ENCODE measurements around the gene EBLN1.
"Not testable (repeated sequence)": the region's sequence is repeated elsewhere in the genome, so short reads cannot be mapped to it uniquely, and the experiment has no call there.

EBLN1 gene

DNA sequence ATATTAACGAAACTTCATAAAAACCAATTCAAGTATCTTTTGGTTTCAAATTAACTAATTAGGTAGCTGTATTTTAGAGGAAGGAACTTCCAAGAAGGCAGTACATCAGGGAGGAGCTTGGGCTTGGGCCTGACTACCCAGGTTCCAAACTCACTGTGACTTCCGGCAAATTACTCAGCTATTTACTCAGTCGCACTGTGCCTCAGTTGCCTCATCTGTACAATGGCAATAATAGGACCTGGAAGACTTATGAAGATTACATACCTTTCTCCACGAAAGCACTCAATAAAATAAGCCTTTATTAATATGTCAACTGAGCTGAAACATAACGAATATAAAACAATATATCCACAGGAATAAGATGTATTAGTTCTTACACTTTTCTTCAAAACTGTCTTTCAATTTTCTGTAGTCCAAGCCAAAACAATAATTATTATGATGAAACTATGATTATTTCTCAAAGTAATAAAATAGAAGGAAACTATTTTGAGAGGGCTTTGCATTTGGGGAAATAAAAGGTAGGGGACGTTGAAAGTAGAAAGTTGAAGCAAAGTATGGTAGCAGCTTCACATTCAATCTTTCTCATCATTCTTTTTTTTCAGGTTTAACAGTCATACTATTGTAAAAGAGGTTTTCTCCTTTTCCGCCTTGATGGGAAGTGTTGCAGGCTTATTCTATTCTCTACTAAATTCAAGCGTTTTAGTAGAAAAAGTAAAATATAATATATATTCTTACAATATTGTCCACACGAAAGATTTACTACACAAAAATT, 10.5 kb upstream of the EBLN1 start:
- DNase-seq, result no peak

DNA sequence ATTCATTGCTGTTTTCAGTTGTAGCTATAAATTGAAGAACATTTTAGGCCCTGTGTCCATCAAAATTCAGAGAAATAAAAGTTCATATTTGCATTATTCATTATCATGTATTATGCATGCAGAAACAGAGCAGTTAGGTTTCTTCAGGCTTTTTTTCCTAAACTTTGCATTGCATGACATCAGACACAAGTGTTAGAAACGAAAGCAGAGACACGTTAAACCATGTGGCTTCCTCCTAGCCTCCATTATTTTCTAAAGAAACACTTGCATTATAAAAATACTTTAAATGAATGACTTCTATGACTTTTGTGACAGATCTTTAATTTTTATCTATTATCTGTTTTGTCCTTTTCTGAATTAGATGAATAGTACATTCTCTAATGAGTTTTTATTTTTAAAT, 8.8 kb upstream of the EBLN1 start:
- no peak for DNase-seq

DNA sequence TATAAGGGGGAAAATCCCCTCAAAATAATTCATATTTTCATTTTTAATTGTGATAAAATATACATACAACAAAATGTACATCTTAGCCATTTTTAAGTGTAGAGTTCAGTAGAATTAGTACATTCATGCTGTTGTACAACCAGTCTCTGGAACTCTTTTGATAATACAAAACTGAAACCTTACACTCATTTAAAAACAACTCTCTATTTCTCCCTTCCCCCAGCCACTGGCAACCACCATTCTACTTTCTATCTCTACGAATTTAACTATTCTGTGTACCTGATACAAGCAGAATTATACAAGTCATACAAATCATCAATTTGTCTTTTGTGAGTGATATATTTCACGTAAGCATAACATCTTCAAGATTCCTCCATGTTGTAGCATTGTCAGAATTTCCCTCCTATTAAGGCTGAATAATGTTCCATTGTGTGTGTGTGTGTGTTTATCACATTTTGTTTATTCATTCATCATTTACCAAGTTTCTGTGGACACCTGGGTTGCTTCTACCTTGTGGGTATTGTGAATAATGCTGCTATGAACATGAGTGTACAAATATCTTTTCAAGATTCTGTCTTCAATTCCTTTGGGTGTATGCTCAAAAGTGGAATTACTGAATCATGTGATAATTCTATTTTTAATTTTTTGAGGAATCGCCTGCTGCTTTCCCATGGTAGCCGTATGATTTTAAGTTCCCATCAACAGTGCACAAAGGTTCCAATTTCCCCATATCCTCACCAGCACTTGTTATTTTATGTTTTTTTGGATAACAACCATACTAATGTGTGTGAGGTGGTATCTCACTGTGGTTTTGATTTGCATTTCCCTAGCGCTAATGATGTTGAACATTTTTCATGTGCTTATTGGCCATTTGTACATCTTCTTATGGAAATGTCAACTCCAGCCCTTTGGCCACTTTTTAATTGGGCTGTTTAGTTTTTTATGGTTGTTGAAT, 4.7 kb upstream of the EBLN1 start:
- DNase-seq, result no peak

DNA sequence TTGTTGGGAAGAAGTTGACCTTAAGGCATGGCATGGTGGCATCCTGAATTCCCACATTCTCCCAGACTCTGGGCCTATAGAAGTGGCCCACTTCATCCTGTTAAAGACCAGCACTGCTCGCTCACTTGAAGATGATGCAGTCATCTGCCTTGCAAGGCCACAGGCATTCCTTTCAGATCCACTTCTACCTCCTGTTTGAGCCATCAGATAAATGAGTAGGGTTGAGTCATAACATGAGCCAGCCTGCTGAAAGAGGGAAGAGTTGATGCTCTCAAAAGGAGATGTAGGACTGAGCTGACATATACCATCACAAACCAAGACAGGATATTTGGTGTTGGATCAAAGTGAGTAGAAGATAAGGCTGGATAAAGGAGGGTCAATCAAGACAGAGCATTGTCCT, 1.5 kb upstream of the EBLN1 start:
- DNase-seq, result no peak

DNA sequence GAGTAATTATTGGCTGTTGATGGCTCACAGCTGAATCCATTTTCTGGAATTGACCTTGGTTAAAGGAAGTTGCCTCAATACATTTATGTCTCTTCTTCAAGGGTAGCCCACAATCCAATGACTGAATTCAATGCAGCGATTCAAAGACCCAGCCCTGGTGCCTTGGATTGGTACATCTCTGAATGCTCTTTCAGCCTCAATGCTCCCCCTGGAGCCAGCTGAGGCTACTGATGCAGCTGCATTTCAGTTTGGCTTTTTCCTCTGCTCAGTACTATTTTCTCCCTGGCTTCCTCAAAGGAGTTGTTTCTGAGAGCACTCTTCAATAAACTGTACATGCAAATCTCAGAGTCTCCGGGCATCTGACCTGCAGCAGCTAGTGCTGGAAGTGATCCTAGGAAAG, 633 bp upstream of the EBLN1 start:
- DNase-seq, result no peak

DNA sequence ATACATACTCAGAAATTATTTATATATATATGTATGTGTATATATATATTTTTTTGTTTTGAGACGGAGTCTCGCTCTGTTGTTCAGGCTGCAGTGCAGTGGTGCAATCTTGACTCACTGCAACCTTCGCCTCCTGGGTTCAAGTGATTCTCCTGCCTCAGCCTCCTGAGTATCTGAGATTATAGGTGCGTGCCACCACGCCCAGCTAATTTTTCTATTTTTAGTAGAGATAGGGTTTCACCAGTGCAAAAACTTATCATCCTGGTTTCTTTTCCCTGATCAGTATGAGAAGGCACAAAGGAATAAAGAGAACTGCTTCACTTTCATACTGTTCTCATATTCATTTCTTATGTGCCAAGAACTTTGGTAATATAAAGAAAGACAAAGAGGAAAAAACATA, 731 bp downstream of the EBLN1 start:
- not testable (repeated sequence) for DNase-seq

DNA sequence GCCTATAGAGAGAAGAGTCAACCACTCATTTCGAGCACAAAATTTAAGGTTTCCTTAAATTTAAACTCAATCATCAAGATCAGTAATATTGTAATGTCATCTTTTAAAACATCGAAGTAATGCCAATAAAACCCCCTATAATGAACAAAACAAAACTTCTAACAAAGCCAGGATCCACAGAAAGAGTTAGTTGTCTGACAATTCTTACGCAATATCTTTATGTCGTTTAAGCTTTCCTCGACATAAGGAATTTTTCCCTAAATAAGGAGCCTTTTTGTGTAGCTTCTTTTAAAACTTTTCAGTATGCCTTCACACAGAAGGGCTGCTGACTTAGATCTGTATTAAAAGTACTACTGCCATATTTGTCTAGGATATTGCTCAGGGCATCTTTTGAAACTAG, 7.5 kb downstream of the EBLN1 start:
- no peak for DNase-seq

DNA sequence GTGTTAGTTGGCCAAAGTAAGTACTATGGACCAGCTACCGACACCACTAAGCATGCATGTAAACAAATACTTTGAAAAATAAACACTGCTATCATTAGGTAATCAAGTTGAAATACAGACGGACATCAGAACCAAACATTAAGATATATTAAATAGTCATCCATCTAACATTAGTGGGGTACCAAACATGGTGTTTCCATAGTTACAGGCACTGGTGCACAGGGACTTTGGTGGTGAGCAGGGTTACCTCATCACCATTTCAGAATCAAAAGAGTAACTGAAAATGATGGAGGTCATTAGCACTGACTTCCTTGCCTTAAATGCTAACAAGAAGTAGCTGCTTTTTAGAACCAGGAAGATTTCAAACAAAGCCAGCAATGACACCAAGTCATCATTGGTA, 23.9 kb downstream of the EBLN1 start:
- no peak for DNase-seq

DNA sequence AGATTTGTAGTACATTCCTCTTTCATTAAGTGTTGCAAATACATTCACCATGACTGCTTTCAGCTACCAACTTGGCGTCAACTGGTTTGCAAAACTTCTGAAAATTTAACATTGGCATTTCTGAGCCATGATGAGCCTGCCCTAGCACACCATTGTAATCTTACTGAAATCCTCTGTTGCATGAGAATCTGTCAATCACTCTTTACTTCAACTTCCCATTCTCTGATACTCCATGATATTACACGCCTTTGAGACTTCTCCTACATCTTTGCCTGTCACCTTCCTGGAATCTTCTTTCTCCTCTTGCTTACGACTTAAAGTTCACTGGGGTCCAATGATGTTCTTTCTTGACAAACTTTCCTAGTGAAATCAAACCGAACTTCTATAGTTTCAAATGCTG, 32.2 kb downstream of the EBLN1 start:
- DNase-seq, result no peak

DNA sequence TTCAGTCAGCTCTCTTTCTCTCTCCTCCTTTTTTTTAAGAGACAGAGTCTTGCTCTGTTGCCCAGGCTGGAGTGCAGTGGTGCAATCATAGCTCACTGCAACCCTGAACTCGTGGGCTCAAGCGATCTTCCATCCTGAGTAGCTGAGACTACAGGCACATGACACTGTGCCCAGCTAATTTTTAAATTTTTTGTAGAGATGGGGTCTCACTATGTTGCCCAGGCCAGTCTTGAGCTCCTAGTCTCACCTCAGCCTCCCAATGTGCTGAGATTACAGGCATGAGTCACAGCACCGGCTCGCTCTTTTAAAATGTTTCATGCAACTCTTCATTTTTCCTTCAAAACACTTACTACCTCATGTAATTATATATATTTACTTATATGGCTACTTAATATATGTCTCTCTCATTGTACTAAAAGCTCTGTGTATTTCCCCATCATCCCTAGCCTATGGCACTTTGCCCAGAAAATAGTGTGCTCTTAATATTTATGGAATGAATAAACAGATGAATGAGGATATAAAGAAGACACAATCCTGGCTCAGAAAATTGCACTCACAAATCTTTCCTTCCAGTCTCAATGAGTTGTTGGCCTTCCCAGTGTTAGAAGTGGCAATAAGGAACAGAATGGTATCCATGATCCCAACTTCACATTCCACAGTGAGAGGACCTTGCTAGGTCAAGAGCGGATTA, 33.9 kb downstream of the EBLN1 start:
- no peak for DNase-seq

DNA sequence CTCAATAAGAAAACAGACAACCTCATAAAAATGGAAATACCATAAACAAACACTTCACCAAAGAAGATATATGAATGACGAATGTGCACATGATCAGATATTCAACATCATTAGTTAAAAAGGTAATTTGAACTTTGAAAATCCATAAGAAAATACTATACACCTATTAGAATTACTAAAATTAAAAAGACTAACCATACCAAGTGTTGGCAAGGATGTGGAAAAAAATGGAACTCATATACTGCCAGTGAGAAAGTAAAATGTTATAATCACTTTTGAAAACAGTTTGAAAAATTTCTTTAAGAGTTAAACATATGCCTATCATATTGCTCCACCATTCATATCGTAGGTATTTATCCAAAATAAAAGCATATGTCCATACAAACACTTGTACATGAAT, 37.1 kb downstream of the EBLN1 start:
- no peak for DNase-seq

DNA sequence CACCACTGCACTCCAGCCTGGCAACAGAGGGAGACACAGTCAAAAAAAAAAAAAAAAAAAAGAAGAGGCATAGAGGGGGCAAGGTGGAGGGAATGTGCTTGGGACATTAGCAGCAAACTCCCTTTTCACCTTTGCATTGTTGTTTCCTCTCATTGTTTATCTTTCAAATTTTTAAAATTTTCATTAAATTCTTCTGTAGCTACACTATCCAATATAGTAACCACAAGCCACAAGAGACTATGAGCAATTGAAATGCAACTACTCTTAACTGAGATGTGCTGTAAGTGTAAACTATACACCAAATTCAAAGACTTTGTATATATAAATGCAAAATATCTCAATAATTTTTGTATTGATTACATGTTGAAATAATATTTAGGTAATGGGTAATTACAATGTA, 43.4 kb downstream of the EBLN1 start:
- no peak for DNase-seq

DNA sequence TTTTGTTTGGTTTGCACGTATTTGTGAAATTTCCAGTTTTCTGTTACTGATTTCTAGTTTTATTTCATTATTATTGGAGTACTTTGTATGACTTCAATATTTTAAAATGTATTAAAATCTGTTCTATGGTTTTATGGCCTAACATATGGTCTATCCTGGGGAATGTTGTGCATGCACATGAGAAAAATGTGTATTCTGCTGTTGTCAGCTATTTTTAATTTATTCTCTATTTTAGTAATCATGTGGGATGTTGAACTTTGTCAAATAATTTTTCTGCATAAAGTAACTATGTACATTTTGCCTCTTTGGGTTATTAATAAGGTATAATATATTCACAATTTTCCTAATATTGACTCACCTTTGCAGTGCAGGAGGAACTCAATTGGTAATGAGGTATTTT, 46.7 kb downstream of the EBLN1 start:
- no peak for DNase-seq

DNA sequence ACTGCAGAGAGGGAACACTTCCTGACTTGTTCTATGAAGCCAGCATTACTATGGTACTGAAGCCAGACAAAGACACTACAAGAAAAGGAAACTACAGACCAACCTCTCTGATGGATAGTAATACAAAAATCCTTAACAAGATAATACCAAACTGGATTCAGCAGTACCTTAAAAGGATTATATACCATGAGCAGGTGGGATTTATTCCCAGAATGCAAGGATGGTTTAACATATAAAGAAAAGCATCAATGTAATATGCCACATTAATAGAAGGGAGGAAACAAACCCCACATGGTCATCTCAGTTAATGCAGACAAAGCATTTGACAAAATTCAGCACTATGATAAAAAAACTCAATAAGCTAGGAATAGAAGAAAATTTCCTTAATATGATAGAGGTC, 47.2 kb downstream of the EBLN1 start:
- no peak for DNase-seq

DNA sequence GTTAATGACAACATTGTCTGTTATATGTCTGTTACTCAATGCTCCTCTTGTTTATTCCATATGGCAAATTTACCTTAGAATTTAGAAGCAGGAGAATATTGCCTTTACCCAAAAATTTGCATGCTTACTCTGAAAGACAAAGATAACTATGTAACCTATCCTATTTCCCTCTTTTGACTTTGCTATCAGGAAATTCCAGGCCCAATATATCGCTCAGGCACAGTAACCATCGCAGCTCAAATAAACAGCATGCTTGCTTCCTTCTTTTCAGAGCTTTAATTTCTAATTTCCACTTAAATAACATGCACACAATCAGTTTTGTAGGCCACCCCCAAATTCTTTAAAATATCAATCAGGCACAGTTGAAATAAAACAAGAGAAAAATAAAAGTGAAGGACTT, 57.8 kb downstream of the EBLN1 start:
- DNase-seq, result no peak

DNA sequence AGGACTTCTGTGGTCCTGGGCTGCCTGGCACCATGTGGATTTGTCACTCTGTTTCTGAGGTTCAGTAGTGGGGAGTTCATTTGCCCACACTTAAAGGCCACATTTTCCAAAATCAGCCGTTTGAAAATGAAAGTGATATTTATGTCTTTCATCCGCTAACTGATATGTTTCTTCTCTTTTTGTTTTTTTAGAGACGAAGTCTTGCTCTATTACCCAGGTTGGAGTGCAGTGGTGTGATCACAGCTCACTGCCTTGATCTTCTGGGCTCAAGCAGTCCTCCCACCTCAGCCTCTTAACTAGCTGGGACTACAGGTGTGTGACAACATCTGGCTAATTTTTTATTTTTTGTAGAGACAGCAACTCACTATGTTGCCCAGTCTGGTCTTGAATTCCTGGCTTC, 58.6 kb downstream of the EBLN1 start:
- DNase-seq, result no peak
